GM12891 (cell line): Measurements from ENCODE around the gene SLC2A9.

Experiments
- POLR2A ChIP-seq: IDR thresholded peaks from 2 replicates; pipeline ENCODE4 v1.6.1; 2011; ENCODE audit warnings: low read depth, low read length, control low read depth
- POLR2AphosphoS5 ChIP-seq: IDR thresholded peaks from 2 replicates; pipeline ENCODE4 v1.6.1; 2011; ENCODE audit warnings: low read depth, low read length, control low read depth
- POU2F2 ChIP-seq: IDR thresholded peaks from 2 replicates; pipeline ENCODE4 v1.6.1; 2011; ENCODE audit warnings: low read depth, mild to moderate bottlenecking, control low read depth, low read length, moderate library complexity
- SPI1 ChIP-seq: IDR thresholded peaks from 2 replicates; pipeline ENCODE4 v1.6.1; 2011; ENCODE audit warnings: low read depth, low read length, control low read depth
- TAF1 ChIP-seq: IDR thresholded peaks from 2 replicates; pipeline ENCODE4 v1.6.1; 2011; ENCODE audit warnings: low read depth, low read length, control low read depth

GRCh38 chr4:10011885-10012284 lies 9.4 kb downstream of the SLC2A9 start:
- TF ChIP-seq TAF1: no peak
- TF ChIP-seq POLR2A: no peak
- no peak for TF ChIP-seq POU2F2
- TF ChIP-seq POLR2AphosphoS5: no peak
- TF ChIP-seq SPI1: no peak
